ENCODE results near the gene CDK5R1.
"Not testable (repeated sequence)": the region's sequence is repeated elsewhere in the genome, so short reads cannot be mapped to it uniquely, and the experiment has no call there.

CDK5R1 gene

GRCh38 chr17:32486701-32487472, at the start of gene CDK5R1:
TSS of gene CDK5R1 (plus strand) at chr17:32486993. CDS start at chr17:32487621, 628 bp downstream.
- peak; percentile 57 for DNase-seq

- no peak for DNase-seq
These were observed 46.1 kb upstream of the CDK5R1 start for GRCh38 chr17:32440722-32441121.

GRCh38 chr17:32441886-32442285, 44.9 kb upstream of the CDK5R1 start:
- DNase-seq = no peak

- DNase-seq = no peak
These were observed 42.9 kb upstream of the CDK5R1 start for GRCh38 chr17:32443827-32444300.

DNA sequence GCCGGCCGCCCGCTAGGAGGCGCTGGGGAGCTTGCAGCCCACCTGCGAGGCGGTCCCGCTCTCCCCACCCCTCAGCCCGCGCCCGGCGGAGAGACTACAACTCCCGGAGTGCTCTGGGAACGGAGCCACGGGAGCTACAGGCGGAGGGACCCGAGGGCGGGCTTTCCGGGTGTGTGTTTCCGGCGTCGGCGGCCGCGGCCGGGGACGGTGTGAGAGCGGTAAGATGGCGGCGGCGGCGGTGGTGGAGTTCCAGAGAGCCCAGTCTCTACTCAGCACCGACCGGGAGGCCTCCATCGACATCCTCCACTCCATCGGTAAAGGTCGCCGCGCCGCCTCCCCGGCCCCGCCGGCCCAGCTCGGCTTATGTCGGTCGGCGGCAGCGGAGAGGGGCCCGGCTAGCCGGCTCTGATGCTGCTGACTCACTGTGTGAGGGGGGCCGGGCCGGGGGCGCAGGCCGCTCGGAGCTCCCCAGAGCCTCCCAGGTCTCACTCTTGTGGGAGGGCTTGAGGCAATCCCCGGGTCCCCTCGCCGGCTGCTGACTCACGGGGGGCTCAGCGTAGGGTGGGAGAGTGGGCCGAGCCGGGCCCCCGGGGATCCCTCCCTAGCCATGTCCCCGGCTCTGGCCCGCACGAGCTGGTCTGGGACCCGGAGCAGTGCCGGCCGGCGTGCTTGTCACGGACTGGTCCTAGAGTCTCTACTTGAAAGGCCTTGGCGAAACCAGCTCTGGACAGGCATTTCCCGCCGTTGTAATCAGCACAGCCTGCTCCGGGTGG, 42.3 kb upstream of the CDK5R1 start, which contains the start of gene PSMD11:
Gene PSMD11, plus strand, starts transcription at position 210 of the 773 bp plus-strand sequence. Its CDS starts 14 bp downstream, at position 224.
- DNase-seq = peak; percentile 96

GRCh38 chr17:32445074-32445415, 41.7 kb upstream of the CDK5R1 start:
- DNase-seq = peak; percentile 55

DNA sequence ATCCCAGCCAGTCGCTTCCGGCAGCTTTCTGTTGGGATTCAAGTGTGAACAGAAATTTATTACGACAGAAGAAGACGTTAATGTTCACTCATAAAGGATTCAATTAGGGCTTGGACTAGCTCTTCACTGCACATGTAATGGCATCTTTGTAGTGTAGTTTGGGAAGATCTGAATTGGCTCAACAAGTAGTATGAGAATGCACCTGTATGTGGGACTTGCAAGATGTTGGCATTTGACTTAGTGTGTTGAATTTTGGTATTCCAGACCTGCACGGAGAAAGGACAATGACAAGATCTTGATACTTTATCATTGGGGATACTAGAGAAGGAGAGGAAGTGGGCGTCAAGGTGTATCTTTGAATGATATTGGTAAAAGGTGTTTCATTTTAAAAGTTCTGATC, 41.3 kb upstream of the CDK5R1 start:
- DNase-seq = no peak

DNA sequence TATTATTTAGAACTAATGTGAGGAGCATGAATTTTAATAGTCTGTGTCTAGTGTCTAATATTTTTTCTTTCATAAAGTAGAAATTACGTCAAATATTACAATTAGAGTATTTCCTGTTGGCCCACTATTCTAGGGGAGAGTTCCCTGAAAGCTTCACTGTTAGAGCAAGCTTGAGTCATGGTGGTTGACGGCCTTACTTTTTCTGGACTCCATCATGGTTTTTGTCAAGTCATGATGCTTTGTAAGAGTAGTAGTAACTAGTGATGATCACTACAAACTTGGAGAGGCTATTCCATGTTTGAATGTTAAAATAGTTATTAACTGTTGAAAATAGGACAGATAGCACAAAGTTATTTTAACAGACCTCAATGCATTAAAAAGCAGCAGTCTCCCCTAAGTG, 40.8 kb upstream of the CDK5R1 start:
- DNase-seq = peak; percentile 23

DNA sequence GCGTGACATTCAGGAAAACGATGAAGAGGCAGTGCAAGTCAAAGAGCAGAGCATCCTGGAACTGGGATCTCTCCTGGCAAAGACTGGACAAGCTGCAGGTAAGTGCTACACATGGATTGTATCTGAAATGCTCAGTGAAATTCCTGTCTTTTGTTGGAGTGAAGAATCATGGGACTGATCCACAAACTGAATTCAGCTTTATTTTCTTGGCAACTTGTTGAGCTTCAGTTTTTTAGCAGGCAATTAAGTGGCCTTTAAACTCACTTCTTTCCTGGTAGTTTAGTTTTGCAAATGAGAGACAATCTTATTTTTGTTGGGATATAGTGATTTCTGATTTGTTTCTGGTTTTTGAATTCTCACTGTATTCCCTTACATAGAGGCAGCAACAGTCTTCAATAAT, 39.8 kb upstream of the CDK5R1 start:
- DNase-seq = no peak

DNA sequence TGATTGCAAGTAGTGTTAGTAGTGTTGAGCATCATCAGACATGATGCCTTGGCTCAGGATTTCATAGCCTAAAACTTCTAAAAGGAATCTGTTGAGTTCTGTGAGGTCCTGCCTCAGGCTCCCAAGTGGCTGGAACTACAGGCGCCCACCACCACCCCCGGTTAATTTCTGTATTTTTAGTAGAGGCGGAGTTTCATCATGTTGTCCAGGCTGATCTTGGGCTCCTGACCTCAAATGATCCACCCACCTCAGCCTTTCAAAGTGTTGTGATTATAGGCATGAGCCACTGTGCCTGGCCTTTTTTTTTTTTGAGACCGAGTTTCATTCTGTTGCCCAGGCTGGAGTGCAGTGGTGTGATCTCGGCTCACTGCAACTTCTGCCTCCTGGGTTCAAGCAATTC, 36.8 kb upstream of the CDK5R1 start:
- no peak for DNase-seq

GRCh38 chr17:32450379-32450778, 36.4 kb upstream of the CDK5R1 start:
- DNase-seq = not testable (repeated sequence)

DNA sequence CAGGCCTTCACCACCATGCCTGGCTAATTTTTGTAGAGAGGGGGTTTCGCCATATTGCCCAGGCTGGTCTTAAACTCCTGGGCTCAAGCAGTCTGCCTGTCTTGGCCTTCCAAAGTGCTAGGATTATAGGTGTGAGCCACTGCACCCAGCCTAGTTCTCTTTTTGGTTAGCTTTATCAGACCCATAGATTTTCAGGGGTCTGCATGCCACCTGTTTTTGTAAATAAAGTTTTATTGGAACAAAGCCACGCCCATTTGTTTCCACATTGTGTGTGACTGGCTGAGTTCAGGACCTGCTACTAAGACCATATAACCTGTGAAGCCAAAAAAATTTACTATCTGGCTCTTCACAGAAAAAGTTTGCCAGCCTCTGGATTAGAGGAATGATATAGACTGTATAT, 34.9 kb upstream of the CDK5R1 start:
- DNase-seq = no peak

GRCh38 chr17:32452281-32452680, 34.5 kb upstream of the CDK5R1 start:
- no peak for DNase-seq

DNA sequence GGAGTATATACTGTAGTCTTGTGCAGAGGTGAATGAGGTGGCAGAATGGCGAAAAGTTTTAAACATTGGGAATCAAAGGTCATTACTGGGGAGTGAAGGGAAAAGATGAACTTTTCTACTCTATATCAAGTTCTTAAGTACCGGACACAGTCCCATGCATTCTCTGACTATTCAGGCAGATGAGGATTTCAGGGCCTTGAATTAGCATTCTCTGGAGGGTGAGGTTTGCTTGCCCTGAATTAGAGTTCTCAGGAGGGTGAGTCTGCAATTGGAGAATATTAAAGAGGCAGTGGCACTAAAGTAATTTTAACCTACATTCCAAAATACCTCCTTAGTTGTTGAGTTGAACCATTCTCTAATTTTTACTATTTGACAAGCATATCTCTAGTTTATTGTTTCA, 33.4 kb upstream of the CDK5R1 start:
- no peak for DNase-seq

- no peak for DNase-seq
These were observed 28.4 kb upstream of the CDK5R1 start for GRCh38 chr17:32458371-32458770.

GRCh38 chr17:32460054-32460453, 26.7 kb upstream of the CDK5R1 start:
- no peak for DNase-seq

- DNase-seq = no peak
These were observed 25.3 kb upstream of the CDK5R1 start for GRCh38 chr17:32461498-32461852.

- peak; percentile 83 for DNase-seq
These were observed 24.8 kb upstream of the CDK5R1 start for GRCh38 chr17:32461853-32462617.

DNA sequence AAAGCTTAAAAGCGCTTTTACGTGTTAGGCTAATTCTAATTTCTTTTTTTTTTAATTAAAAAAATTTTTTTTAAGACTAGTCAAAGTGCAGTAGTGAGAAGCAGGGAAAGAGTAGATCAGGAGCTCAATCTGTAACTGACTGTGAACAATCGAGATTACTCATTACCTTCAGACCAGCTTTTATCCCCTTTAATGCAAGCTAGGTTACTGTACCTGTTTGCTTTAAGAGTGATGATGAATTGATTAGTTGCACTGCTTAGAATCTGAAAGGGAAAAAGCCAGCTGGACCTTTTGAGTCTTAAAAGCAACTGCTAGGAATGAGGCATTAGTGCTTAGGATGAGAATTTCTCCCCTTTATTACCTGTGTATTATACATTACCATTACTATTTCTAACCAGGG, 23.5 kb upstream of the CDK5R1 start:
- no peak for DNase-seq

GRCh38 chr17:32464374-32464773, 22.4 kb upstream of the CDK5R1 start:
- DNase-seq = no peak

- DNase-seq = no peak
These were observed 18.8 kb upstream of the CDK5R1 start for GRCh38 chr17:32467949-32468348.

GRCh38 chr17:32470405-32471167, 16.2 kb upstream of the CDK5R1 start:
- DNase-seq = no peak

DNA sequence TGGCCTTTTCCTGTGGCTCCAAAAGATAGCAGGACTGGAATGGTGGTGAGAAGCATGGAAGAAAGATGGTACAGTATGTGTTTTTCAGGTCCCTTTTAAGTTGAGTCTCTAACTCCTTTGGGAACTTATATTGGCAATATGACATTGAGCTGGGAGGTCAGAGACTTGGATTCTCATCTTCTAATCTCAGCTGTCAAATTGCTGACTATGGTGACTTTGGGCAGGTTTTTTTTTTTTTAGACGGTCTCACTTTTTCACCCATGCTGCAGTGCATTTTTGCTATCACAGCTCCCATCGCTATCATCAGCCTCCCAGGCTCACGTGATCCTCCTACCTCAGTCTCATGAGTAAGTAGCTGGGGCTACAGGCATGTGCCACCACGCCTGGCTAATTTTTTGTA, 15.1 kb upstream of the CDK5R1 start:
- no peak for DNase-seq

All from hematopoietic multipotent progenitor cell treated with erythropoietin and hydrocortisone succinate and interleukin-3 and kit ligand, for 8 days (in vitro differentiated cells).